Stimulated activated CD4-positive, alpha-beta T cell treated with anti-CD3 and anti-CD28 coated beads, Interleukin-1b, Interleukin-23, amount 100 ng/mL, for 4 hours (primary cell): ENCODE results near the gene CCBE1.
"Not testable (repeated sequence)": the region's sequence is repeated elsewhere in the genome, so short reads cannot be mapped to it uniquely, and the experiment has no call there.

Experiments used
- DNase-seq, 2 donors: peaks; one replicate each; pipeline ENCODE4 v3.0.0-alpha.2; 2020; ENCODE audit warnings: low read depth in 2 of 2

Gene CCBE1

DNA sequence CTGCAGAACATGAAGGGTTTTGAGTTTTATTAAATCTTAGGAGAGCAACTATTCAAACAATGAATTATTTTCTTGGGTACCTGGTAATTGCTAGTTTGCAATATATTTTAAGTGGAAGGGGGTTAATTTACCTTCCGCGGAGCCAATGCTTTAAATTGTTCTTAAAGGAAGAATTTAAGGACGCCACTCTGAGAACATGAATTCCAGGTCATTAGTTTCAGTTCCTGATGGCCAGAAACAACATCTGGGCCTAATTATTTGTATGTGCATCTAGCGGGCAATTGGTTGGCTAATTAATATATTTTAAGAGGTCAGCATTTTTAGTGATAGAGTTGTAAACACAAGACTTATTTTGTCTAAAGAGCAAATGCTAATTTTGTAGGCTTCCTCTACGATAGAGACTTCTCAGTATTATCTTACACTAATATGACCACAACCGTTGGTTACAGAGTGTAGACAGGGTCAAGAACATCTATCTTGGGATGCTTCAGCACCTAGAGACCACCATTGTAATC is 40.8 kb downstream of the CCBE1 start:
- no peak for DNase-seq

GRCh38 chr18:59655676-59656075 is 41.5 kb downstream of the CCBE1 start:
- DNase-seq, result no peak

GRCh38 chr18:59651071-59651470 is 46.2 kb downstream of the CCBE1 start:
- DNase-seq, result no peak

GRCh38 chr18:59650266-59650820 is 46.9 kb downstream of the CCBE1 start:
- DNase-seq, result no peak

DNA sequence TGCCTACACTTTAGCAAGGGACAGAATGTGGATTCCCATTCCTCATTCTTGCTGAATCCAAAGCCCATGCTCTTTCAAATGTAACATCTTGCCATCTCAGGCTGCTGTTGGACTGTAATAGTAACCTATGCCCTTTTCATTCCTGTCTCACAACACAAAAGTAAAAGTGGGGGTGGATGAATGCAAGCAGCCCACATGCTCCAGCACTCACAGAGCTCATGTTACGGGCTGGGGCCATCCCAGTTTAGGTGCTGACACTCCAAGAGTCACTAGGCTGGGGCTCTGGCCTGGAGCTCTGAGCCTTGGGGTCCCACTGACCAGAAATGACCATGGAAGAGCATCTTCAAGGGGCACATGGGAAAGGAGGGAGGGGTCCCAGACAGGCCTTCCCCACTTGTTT is 47.6 kb downstream of the CCBE1 start:
- no peak for DNase-seq

DNA sequence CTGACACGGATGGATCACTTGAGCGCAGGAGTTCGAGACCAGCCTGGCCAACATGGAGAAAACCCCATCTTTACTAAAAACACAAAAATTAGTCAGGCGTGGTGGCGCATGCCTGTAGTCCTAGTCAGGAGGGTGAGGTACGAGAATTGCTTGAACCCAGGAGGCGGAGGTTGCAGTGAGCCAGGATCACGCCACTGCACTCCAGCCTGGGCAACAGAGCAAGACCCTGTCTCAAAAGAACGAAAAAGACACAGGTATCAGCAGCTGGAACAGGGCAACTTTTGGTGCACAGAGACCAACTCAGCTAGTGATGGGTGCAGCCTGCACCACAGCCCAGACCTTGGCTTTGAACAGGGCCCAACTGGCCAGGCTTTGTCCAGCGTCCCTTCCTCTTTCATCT is 48.8 kb downstream of the CCBE1 start:
- not testable (repeated sequence) for DNase-seq

DNA sequence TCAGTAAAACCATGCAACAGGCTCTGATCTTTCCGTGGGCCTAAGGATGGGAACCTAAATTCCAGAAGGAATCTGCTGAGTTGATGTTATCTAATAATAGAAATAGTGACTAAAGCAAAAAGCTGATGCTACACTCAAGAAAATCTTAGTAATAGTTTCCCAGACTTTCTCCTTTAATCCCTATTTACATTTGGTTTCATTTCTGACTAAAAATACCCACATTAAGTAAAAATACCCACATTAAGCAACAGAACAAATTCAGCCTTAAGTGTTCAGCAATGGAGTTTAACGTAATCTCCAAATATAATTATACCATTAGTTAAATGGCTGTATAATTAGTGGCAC is 50.3 kb downstream of the CCBE1 start:
- no peak for DNase-seq

DNA sequence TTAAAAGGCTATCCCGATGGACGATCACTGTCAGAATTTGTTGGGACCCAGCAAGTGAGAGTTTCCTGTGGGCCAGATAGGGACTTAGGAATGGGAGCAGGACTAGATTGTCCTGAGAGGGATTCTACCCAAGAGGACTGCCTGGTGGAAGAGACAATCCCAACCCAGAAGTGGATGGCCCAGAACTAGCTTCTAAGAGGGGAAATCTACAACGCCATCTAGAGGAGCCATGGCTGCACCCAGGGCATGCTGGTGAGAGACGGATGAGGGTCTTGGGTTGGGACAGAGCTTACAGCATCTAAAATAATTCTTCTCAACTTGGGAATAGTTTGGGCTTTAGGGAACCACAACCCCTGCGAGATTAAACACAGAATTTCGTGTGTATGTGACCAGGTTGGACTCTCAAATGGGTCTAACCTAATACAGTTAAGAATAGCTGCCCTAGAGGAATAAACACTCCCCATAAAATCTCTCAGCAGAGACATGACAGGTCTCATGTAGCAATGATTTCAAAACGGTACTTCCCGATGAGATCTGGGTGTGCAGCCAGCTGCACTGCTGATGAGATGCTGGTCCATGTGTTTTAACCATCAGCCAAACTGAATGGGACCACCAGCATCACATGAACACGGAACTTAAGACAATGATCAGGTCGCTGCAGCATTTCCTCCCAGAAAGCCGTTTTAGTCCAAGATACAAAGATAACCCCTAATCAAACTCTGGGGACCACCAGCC is 50.8 kb downstream of the CCBE1 start:
- no peak for DNase-seq

DNA sequence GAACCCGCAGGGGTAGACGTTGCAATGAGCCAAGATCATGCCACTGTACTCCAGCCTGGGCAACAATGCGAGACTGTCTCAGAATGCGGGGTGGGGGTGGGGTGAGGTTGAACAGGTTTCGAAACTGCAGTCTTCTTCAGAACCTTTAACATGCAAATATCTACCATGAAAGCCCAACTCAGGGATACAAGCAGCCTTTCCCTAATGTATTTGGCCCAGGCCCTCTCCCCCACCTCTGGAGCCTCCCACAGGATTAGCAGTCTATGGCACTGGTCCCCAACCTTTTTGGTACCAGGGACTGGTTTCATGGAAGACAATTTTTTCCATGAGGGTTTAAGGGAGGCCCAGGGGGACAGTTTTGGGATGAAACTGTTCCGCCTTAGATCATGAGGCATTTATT is 53.5 kb downstream of the CCBE1 start:
- no peak for DNase-seq

DNA sequence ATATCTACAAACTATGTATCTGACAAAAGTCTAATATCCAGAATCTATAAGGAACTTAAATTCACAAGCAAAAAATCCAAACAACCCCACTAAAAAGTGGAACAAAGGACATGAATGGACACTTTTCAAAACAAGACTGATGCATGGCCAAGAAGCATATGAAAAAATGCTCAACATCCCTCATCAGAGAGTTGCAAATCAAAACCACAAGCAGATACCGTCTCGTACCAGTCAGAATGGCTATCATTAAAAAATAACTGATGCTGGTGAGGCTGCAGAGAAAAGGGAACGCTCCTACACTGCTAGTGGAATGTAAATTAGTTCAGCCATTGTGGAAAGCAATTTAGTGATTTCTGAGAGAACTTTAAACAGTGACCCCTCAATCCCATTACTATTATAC is 56.5 kb downstream of the CCBE1 start:
- no peak for DNase-seq

DNA sequence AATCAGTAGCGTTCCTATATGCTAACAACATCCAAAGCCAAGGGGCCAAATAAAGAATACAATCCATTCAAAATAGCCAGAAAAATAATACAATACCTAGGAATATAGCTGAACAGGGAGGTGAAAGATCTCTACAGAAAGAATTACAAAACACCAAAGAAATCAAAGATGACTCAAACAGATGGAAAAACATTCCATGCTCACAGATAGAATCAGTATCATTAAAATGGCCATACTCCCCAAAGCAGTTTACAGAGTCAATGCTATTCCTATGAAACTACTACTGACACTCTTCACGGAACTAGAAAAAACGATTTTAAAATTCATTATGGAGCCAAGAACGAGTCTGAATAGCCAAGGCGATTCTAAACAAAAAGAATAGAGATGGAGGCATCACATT is 57.4 kb downstream of the CCBE1 start:
- no peak for DNase-seq

- DNase-seq, result no peak
Observed at GRCh38 chr18:59639136-59639535, 58.1 kb downstream of the CCBE1 start.

DNA sequence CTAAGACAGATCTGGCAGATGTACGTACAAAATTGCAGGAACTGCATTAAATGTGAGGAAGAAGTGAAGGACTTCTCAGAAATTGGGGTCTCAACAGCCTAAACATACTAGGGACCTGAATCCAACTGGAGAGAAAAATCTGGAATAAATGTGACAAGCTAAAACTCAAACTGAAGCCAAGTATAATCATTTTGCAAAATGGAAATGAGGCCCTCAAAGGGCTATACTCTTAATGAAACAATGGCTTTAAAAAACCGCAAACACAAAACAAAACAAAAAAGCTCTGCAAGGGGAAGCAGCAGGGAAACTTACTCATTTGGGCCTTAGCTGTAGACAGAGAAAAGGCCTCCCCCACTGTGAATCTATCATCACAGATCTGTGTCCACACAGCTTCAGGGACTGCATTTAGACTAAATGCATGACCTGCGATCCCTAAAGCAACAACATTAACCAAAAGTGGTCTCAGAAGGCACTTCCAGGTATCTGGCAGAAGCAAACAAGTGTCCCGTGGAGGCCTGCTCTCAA is 63.2 kb downstream of the CCBE1 start:
- no peak for DNase-seq

DNA sequence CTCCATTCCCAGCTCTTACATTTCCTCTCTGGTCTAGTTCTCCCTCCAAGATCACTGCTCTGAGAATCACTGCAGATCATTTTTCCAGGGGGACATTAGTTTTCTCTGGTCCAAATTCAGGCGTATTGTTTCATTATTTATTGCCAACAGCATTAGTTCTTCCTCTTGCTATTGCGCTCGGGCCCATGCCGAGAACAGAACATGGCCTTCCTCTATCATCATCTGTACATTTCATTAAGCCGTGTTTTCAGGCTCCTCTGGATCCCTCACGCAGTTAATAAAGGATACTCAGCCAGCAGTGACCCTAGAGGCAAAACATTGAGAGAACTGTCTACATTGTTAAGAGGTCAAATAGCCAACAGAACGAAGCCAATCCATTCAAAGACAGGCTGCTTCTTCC is 63.9 kb downstream of the CCBE1 start:
- DNase-seq, result no peak

DNA sequence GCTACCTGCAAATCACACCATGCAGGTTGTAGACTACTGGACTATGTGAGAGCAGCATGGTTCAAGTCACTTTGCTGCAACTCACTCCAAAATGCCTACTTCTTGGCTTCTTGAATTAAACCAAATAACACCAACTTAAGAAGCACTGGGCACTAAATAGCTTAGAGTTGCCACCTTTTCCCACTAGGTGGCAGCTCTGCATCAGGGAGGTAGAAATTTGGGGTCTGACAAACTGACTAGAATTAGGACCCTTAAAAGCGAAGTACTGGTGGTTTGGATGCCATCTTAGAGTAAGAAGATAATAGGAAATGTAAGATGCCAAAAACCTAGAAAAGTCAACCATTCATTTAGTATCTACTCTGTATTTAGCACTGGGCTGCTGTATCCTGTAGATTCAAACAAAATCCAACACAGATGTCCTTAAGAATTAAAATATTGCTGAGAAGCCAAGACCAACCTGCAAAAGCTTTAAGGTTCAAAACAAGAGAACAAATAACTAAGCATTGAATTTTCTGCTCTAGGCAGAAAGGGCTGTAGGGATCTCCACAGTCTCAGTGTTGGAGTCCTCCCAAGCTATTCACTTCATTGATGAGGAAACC is 65.5 kb downstream of the CCBE1 start:
- no peak for DNase-seq

DNA sequence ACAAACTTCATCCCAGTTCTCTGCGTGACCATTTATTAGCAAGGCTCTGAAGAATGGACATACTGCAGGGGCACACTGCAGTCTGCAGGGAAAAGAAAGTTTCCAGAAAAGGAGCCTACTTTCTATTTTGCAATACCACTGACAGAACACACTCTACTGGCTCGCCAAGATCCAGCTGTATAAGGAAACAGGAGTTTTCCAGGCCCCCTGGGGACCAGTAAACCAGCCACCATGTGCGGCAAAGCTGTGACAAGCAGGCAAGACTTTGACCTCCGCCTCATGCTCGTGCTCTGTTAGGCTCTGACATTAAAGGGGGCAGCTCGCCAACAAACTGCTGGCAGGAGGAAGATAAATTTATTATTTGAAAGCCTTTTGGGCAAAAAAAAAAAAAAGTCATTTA is 67.3 kb downstream of the CCBE1 start:
- no peak for DNase-seq

GRCh38 chr18:59628995-59629394 is 68.2 kb downstream of the CCBE1 start:
- DNase-seq, result no peak

GRCh38 chr18:59627414-59627813 is 69.8 kb downstream of the CCBE1 start:
- DNase-seq, result no peak

DNA sequence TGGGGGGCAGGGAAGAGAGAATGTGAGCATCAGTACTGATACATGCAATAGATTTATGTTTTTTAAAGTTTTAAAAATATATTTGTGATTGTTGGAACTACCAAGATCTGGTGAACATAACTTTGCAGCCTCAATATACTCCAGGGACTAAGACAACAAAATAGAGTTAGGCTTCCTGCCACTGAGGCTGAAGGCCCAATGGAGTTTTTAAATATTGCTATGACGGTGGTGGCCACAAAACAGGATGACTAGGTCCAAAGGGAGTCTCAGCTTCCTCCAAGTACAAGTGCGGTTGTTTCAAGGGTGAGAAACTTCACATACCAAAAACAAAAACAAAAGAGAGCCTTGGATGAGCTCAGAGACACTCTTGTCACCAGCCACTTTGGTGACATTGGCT is 72.9 kb downstream of the CCBE1 start:
- no peak for DNase-seq

DNA sequence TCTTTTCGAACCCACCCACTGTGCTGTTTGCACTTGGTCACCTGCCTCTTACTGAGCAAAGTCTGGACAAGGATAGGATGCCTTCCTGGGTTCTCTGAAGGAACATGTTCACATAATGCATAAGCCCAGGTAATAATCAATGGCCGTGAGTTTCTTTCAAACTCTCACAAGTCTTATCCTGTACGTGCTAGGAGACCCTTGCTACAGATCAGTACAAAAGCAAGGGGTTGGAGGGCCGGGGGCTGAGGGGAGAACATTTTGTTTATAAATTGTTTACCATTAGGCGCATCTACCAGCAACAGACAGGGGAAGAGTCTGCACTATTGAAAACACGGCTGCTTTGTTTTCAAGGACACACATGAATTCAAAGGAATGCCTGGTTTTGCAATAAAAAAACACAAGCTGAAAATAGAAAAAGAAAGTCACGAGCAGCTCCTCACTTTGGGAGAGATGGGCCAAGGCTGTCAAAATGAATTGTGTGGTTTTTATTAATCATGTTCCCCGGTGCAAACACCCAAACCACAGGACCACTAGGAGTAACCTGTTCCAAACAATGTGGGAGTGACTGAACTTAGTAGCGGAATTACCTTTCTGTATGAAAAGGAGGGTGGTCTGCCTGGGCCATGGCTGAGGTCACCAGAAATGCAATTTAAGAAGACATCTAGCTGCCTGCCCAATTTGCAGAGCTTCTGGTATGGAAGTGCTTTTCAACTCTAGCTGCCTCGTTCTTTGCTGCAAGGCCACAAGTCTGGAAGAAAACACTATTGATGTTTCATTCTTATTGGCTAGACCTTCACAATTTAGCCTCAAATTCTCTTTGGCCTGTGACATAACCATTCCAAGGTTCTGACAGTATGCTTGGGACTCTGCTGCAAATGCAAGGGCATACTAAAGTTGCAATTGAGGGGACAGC is 73.5 kb downstream of the CCBE1 start:
- DNase-seq, result no peak

DNA sequence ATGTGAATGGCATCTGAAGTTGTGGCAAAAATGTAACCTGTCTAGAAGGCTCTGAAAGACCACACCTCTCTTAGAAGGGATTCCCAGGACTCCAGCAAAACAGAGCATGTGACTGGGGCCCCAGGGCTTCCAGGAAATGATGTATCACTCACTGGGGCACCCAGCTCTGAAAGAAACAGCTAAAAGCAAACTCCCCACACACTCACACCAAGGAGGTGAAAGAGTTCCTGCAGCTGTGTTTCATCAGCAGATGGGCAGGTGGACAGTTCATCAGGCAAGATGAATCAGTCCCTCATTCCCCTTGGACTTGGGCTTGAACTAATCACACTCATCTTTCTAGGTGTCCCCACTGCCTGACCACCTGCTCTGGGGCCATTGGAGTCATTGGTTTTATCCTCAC is 76.2 kb downstream of the CCBE1 start:
- DNase-seq, result no peak

DNA sequence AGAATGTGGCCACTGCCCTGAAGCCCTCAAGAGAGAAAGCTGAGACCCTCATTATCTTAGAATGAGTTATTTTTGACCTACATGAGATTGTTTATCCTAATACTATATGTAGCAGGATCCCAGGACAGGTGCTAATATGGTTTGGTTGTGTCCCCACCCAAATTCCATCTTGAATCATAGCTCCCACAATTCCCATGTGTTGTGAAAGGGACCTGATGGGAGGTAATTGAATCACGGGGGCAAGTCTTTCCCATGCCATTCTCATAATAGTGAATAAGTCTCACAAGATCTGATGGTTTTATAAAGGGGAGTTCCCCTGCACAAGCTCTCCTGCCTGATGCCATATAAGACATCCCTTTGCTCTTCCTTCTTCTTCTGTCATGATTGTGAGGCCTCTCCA is 76.8 kb downstream of the CCBE1 start:
- DNase-seq, result no peak
